Osteocyte (in vitro differentiated cells): Measurements from ENCODE around the gene DISP1. TPM values are rescaled to one million over a fixed set of nuclear protein-coding genes. Genes with fewer than 3 reads are reported as not detected.

Experiments
- DNase-seq: peaks from one replicate; pipeline ENCODE4 v3.0.0; 2021; ENCODE audit warnings: mixed read lengths; ENCODE audit not compliant: unreplicated experiment; ENCODE audit errors: extremely low spot score
- H3K27ac Mint-ChIP-seq: one replicate; pipeline ENCODE4 v1.8.0; 2021; ENCODE audit warnings: mild to moderate bottlenecking, mixed read lengths; ENCODE audit not compliant: unreplicated experiment
- H3K27me3 Mint-ChIP-seq: one replicate; pipeline ENCODE4 v1.8.0; 2021; ENCODE audit warnings: mixed read lengths; ENCODE audit not compliant: unreplicated experiment
- H3K36me3 Mint-ChIP-seq: one replicate; pipeline ENCODE4 v1.8.0; 2021; ENCODE audit warnings: mixed read lengths; ENCODE audit not compliant: unreplicated experiment
- H3K4me1 Mint-ChIP-seq: one replicate; pipeline ENCODE4 v1.8.0; 2021; ENCODE audit warnings: mixed read lengths; ENCODE audit not compliant: unreplicated experiment
- H3K4me3 Mint-ChIP-seq: one replicate; pipeline ENCODE4 v1.8.0; 2021; ENCODE audit warnings: mild to moderate bottlenecking, moderate library complexity, mixed read lengths; ENCODE audit not compliant: unreplicated experiment
- H3K9me3 Mint-ChIP-seq: one replicate; pipeline ENCODE4 v1.8.0; 2021; ENCODE audit warnings: mixed read lengths; ENCODE audit not compliant: unreplicated experiment
- total RNA-seq: library from RNA; stranded (reverse); gene quantifications from 2 replicates; pipeline ENCODE4 v1.2.1, GENCODE V29; 2021
- TF ChIP-seq, protein P1 (sequence below): fragments of 200-600 bp; sonication (generic); IDR thresholded peaks from 2 replicates; pipeline ENCODE4 v1.5.0; 2021; ENCODE audit warnings: antibody characterized with exemption, mild to moderate bottlenecking, moderate library complexity

DISP1 gene
- total RNA-seq, 1 donor from 2014 or later, result 4.9 TPM

GRCh38 chr1:222787729-222788128, 27.1 kb upstream of the DISP1 start:
- TF ChIP-seq, protein P1, sequence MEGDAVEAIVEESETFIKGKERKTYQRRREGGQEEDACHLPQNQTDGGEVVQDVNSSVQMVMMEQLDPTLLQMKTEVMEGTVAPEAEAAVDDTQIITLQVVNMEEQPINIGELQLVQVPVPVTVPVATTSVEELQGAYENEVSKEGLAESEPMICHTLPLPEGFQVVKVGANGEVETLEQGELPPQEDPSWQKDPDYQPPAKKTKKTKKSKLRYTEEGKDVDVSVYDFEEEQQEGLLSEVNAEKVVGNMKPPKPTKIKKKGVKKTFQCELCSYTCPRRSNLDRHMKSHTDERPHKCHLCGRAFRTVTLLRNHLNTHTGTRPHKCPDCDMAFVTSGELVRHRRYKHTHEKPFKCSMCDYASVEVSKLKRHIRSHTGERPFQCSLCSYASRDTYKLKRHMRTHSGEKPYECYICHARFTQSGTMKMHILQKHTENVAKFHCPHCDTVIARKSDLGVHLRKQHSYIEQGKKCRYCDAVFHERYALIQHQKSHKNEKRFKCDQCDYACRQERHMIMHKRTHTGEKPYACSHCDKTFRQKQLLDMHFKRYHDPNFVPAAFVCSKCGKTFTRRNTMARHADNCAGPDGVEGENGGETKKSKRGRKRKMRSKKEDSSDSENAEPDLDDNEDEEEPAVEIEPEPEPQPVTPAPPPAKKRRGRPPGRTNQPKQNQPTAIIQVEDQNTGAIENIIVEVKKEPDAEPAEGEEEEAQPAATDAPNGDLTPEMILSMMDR, result no peak
- Mint-ChIP-seq H3K27me3 (peaks cover 37% of the 10 kb centered on the region), H3K4me1 (peaks cover 8% of the 10 kb centered on the region), H3K9me3 (no peaks in the 10 kb centered on the region), H3K36me3 (no peaks in the 10 kb centered on the region), H3K27ac (no peak overlapping the region), H3K4me3 (no peak overlapping the region)
- DNase-seq, result no peak

DNA sequence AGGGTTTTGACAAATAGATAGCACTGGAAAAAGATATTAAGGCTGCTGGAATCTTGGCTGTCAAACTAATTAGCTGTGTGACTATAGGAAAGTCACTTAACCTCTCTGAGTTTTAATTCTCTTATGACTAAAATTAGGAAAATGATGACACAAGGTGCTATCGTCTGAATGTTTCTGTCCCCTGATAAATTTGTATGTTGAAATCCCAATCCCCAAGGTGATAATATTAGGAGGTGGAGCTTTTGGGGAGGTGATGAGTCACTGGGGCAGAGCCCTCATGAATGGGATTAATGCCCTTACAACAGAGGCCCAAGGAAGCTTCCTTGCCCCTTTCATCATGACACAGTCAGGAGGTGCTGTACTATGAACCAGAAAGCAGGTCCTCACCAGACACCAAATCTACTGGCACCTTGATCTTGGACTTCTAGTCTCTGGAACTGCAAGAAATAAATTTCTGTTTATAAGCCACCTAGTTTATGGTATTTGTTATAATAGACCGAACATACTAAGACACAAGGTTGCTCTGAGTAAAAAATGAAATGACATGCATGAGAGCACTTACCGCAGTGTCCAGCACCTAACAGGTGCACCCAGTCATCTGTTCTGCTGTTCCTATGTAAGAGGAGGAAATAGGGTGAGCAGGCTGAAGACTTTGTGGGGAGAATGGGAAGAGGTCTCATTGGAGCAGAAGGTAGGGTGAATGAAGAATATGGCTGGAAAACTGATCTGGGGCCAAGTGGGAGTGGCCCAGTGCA, 26.3 kb upstream of the DISP1 start:
- no peaks in the 10 kb centered on the region for H3K36me3 Mint-ChIP-seq
- no peak for DNase-seq
- peaks cover 34% of the 10 kb centered on the region for H3K27me3 Mint-ChIP-seq
- no peak overlapping the region for H3K27ac Mint-ChIP-seq
- H3K9me3 Mint-ChIP-seq, result no peaks in the 10 kb centered on the region
- TF ChIP-seq, protein P1, result no peak
- H3K4me1 Mint-ChIP-seq, result peaks cover 8% of the 10 kb centered on the region
- H3K4me3 Mint-ChIP-seq, result no peak overlapping the region

DNA sequence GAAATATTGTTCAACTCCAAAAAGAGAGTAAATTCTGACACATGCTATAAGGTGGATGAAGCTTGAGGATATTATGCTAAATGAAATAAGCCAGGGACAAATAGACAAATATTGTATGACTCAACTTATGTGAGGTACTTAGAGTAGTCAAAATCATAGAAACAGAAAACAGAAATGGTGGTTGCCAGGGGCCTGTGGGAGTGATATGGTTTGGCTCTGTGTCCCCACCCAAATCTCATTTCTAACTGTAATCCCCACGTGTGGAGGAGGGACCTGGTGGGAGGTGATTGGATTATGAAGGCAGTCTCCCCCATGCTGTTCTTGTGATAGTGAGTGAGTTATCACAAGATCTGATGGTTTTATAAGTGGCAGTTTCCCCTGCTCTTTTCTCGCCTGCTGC, 24.7 kb upstream of the DISP1 start:
- peaks cover 20% of the 10 kb centered on the region for H3K27me3 Mint-ChIP-seq
- no peak overlapping the region for H3K4me3 Mint-ChIP-seq
- DNase-seq, result no peak
- H3K36me3 Mint-ChIP-seq, result no peaks in the 10 kb centered on the region
- H3K4me1 Mint-ChIP-seq, result peaks cover 6% of the 10 kb centered on the region
- no peak overlapping the region for H3K27ac Mint-ChIP-seq
- H3K9me3 Mint-ChIP-seq, result no peaks in the 10 kb centered on the region
- TF ChIP-seq, protein P1, result no peak

- TF ChIP-seq, protein P1, result no peak
- DNase-seq, result no peak
- Mint-ChIP-seq H3K4me1 (peaks cover 6% of the 10 kb centered on the region), H3K27ac (no peak overlapping the region), H3K27me3 (peaks cover 16% of the 10 kb centered on the region), H3K9me3 (no peaks in the 10 kb centered on the region), H3K4me3 (no peak overlapping the region), H3K36me3 (no peaks in the 10 kb centered on the region)
Measured at GRCh38 chr1:222790520-222790919, 24.3 kb upstream of the DISP1 start.

- TF ChIP-seq, protein P1, result no peak
- Mint-ChIP-seq H3K27me3 (peaks cover 15% of the 10 kb centered on the region), H3K9me3 (no peaks in the 10 kb centered on the region), H3K4me1 (peaks cover 6% of the 10 kb centered on the region), H3K36me3 (no peaks in the 10 kb centered on the region), H3K4me3 (no peak overlapping the region), H3K27ac (no peak overlapping the region)
- DNase-seq, result no peak
Measured at GRCh38 chr1:222791006-222791710, 23.7 kb upstream of the DISP1 start.
